ENCODE results near the gene AVPI1.

DNA sequence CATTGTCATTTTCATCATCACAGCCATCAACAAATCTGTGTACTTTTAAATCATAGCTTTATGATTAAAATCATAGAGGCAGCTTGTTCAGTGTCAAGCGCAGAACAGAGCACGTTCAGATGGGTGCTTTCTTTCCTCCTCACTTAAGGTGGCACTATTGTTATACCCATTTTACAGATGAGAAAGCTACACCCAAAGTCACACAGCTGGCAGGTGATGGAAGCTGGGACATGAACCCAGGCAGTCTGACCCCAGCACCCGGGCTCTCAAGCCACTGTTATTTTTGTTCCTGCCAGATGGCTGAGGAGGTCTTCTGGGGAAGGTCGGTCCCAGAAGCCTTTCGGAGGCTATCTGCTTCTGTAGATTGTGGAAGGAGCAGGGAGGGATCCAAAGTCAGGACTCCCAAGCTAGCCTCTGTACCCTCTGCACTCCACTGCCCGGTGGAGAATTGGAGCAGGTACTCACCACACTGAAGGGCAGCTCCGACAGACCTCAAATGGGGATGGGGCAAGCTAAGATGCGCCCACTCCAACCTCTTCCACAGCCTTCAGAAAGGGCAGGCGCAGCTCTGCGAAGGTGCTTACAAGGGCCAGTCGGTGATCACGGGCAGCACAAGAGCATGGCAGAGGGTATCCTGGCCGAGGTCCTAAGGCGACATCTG is 610 bp downstream of the AVPI1 start:
- TF ChIP-seq POLR2A (IDR thresholded peaks at IDR 0.05; ENCODE audit: low read depth, low read length) (no peak), POLR2AphosphoS5 (IDR thresholded peaks at IDR 0.05; ENCODE audit: low read depth, low read length) (no peak)

All from GM12892 (cell line).